ENCODE data around the gene ZNF195.
"Not testable (repeated sequence)": the region's sequence is repeated elsewhere in the genome, so short reads cannot be mapped to it uniquely, and the experiment has no call there.

DNA sequence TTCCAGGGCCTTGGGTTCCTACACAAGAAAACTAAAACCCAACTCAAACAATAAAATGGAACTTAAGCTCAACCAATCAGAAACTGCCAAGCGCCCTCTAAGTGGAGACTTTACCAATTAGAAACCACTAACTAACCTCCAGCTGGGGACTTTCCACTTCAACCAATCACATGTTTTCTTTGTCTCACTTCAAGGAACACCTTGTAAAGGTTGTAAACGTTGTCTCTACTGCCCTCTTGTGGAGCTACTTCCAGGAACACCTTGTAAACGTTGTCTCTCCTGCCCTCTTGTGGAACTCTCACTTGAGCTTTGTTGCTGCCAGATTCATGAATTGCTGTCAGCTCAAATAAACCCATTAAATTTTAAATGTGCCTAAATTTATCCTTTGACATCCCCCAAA lies 54.2 kb downstream of the ZNF195 start:
- not testable (repeated sequence) for TF ChIP-seq CTCF, POLR2AphosphoS5, EP300 (IDR thresholded peaks at IDR 0.05)
